Nephron (organoid): ENCODE results near the gene TNFRSF1B.
A peak's percentile ranks its signal among the peaks of the same experiment; 100 is the strongest.

Experiments used
- H3K27ac Mint-ChIP-seq, 3 experiments: 2 replicates each; pipeline ENCODE4 v1.8.0; 2020; ENCODE audit warnings: mixed read lengths in 3 of 3, mild to moderate bottlenecking in 2 of 3, moderate library complexity in 1 of 3
- H3K27me3 Mint-ChIP-seq: 2 replicates; pipeline ENCODE4 v1.8.0; 2021; ENCODE audit warnings: low read depth, mild to moderate bottlenecking, moderate library complexity, mixed read lengths
- H3K36me3 Mint-ChIP-seq: 2 replicates; pipeline ENCODE4 v1.8.0; 2020; ENCODE audit warnings: low read depth, mixed read lengths
- H3K4me1 Mint-ChIP-seq: 2 replicates; pipeline ENCODE4 v1.8.0; 2020; ENCODE audit warnings: mixed read lengths
- H3K4me3 Mint-ChIP-seq, 3 experiments: 2 replicates each; pipeline ENCODE4 v1.8.0; 2020; ENCODE audit warnings: mild to moderate bottlenecking in 3 of 3, mixed read lengths in 3 of 3, moderate library complexity in 2 of 3
- H3K9me3 Mint-ChIP-seq: 2 replicates; pipeline ENCODE4 v1.8.0; 2020; ENCODE audit warnings: mixed read lengths
- CTCF ChIP-seq, 3 experiments: fragments of 200-600 bp; sonication (generic); IDR thresholded peaks; one replicate each; pipeline ENCODE4 v1.5.0; 2021; ENCODE audit warnings: antibody characterized with exemption in 3 of 3; ENCODE audit not compliant: unreplicated experiment in 3 of 3

TNFRSF1B gene

DNA sequence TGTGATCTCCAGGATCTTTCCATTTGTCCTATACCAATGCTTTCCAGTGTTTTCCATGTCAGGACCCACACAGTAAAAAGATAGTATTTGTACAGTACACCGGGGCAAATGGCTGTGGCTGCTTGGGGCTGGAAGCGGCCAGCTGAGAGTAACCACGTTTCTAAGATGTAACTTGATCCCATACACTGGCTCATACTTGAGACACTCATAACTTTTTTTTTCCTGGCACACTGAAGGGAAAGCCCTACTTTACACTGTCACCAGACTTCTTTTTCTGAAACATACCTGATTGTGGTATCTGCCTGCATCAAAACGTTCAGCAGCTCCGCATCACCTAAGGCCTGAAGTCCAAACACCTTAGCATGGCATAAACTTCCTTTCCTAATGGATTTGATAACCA, 84.7 kb downstream of the TNFRSF1B start:
- Mint-ChIP-seq H3K27me3 (no peaks in the 10 kb centered on the region), H3K4me1 (peaks cover 4% of the 10 kb centered on the region), H3K9me3 (no peaks in the 10 kb centered on the region), H3K27ac (peak overlapping the region in 1 of 3 experiments; percentile 24), H3K36me3 (peaks cover 51% of the 10 kb centered on the region), H3K4me3 (no peak overlapping the region)
- TF ChIP-seq CTCF (IDR thresholded peaks at IDR 0.05; ENCODE audit: unreplicated experiment in 3 of 3), result no peak

- H3K4me3 Mint-ChIP-seq, result no peak overlapping the region
- H3K27me3 Mint-ChIP-seq, result no peaks in the 10 kb centered on the region
- peaks cover 58% of the 10 kb centered on the region for H3K36me3 Mint-ChIP-seq
- no peaks in the 10 kb centered on the region for H3K9me3 Mint-ChIP-seq
- H3K4me1 Mint-ChIP-seq, result peaks cover 4% of the 10 kb centered on the region
- TF ChIP-seq CTCF (IDR thresholded peaks at IDR 0.05; ENCODE audit: unreplicated experiment in 3 of 3), result no peak
- H3K27ac Mint-ChIP-seq, result no peak overlapping the region
Measured at GRCh38 chr1:12255913-12256312, 89.1 kb downstream of the TNFRSF1B start.

GRCh38 chr1:12258272-12258671, 91.5 kb downstream of the TNFRSF1B start:
- no peaks in the 10 kb centered on the region for H3K27me3 Mint-ChIP-seq
- H3K27ac Mint-ChIP-seq, result no peak overlapping the region
- peaks cover 64% of the 10 kb centered on the region for H3K36me3 Mint-ChIP-seq
- no peaks in the 10 kb centered on the region for H3K4me1 Mint-ChIP-seq
- TF ChIP-seq CTCF (IDR thresholded peaks at IDR 0.05; ENCODE audit: unreplicated experiment in 3 of 3), result no peak
- no peak overlapping the region for H3K4me3 Mint-ChIP-seq
- peaks cover 4% of the 10 kb centered on the region for H3K9me3 Mint-ChIP-seq
